Measurements from ENCODE around the gene KRTAP1-3.

- TF ChIP-seq CTCF (conservative IDR thresholded peaks at IDR 0.05) (no peak), EZH2 (IDR thresholded peaks at IDR 0.05; ENCODE audit: low read depth) (no peak)
Observed at GRCh38 chr17:41076788-41077187, 42.1 kb upstream of the KRTAP1-3 start.

All from PC-9 (cell line).